GM18505 (cell line): ENCODE results near the gene COMMD9.

ENCODE experiments used
- ATAC-seq: cut with Tn5 transposase; IDR thresholded peaks from one replicate; pipeline ENCODE4 v1.9.1; 2021; ENCODE audit not compliant: unreplicated experiment
- POLR2A ChIP-seq: IDR thresholded peaks from 4 replicates; pipeline ENCODE4 v1.6.1; 2011; ENCODE audit warnings: borderline replicate concordance; ENCODE audit not compliant: insufficient read depth, insufficient read length; ENCODE audit errors: extremely low read depth

The COMMD9 gene

GRCh38 chr11:36281850-36282249 lies 7.4 kb downstream of the COMMD9 start:
- TF ChIP-seq POLR2A = no peak
- no peak for ATAC-seq

GRCh38 chr11:36280531-36280930 lies 8.7 kb downstream of the COMMD9 start:
- no peak for ATAC-seq
- no peak for TF ChIP-seq POLR2A

GRCh38 chr11:36278531-36279282 lies 10.5 kb downstream of the COMMD9 start:
- no peak for TF ChIP-seq POLR2A
- no peak for ATAC-seq

- ATAC-seq = no peak
- TF ChIP-seq POLR2A = no peak
Observed at GRCh38 chr11:36274414-36274813, 14.8 kb downstream of the COMMD9 start.

- TF ChIP-seq POLR2A = no peak
- ATAC-seq = no peak
Observed at GRCh38 chr11:36273110-36273509, 16.1 kb downstream of the COMMD9 start.

- no peak for TF ChIP-seq POLR2A
- ATAC-seq = no peak
Observed at GRCh38 chr11:36271794-36272407, 17.3 kb downstream of the COMMD9 start.

- no peak for TF ChIP-seq POLR2A
- no peak for ATAC-seq
Observed at GRCh38 chr11:36270701-36271100, 18.5 kb downstream of the COMMD9 start.

GRCh38 chr11:36268337-36268985 lies 20.8 kb downstream of the COMMD9 start:
- no peak for TF ChIP-seq POLR2A
- no peak for ATAC-seq

GRCh38 chr11:36266767-36267166 lies 22.5 kb downstream of the COMMD9 start:
- TF ChIP-seq POLR2A = no peak
- ATAC-seq = no peak

GRCh38 chr11:36265793-36266628 lies 23.2 kb downstream of the COMMD9 start:
- TF ChIP-seq POLR2A = no peak
- no peak for ATAC-seq

GRCh38 chr11:36264973-36265344 lies 24.3 kb downstream of the COMMD9 start:
- no peak for ATAC-seq

GRCh38 chr11:36264011-36264972 lies 24.9 kb downstream of the COMMD9 start:
- no peak for ATAC-seq
- TF ChIP-seq POLR2A = no peak

More at GRCh38 chr11:36264973-36265344, 24.3 kb downstream of the COMMD9 start:
- no peak for TF ChIP-seq POLR2A
